HG02610 (cell line): ENCODE results near the gene KIF17.
A peak's percentile ranks its signal among the peaks of the same experiment; 100 is the strongest.

Experiments
- ATAC-seq: cut with Tn5 transposase; IDR thresholded peaks from one replicate; pipeline ENCODE4 v1.9.1; 2021; ENCODE audit warnings: mild to moderate bottlenecking, moderate library complexity; ENCODE audit not compliant: unreplicated experiment

KIF17 gene

GRCh38 chr1:20717452-20718342, at the start of gene KIF17:
Gene KIF17 (minus strand): TSS chr1:20718007. CDS start chr1:20717706, 301 bp downstream.
- no peak for ATAC-seq

GRCh38 chr1:20767271-20767670, 49.5 kb upstream of the KIF17 start:
- no peak for ATAC-seq

- ATAC-seq, result no peak
Observed at GRCh38 chr1:20763417-20763816, 45.6 kb upstream of the KIF17 start.

- ATAC-seq, result no peak
Observed at GRCh38 chr1:20760322-20760721, 42.5 kb upstream of the KIF17 start.

GRCh38 chr1:20753589-20753988, 35.8 kb upstream of the KIF17 start:
- ATAC-seq, result no peak

GRCh38 chr1:20751462-20751990, 33.7 kb upstream of the KIF17 start:
- no peak for ATAC-seq

- no peak for ATAC-seq
Observed at GRCh38 chr1:20742671-20743070, 24.9 kb upstream of the KIF17 start.

- ATAC-seq, result no peak
Observed at GRCh38 chr1:20740781-20741180, 23.0 kb upstream of the KIF17 start.

GRCh38 chr1:20739225-20739624, 21.4 kb upstream of the KIF17 start:
- ATAC-seq, result no peak

- ATAC-seq, result no peak
Observed at GRCh38 chr1:20735581-20736111, 17.8 kb upstream of the KIF17 start.

- no peak for ATAC-seq
Observed at GRCh38 chr1:20733360-20733975, 15.7 kb upstream of the KIF17 start.

GRCh38 chr1:20732588-20733359, 15.0 kb upstream of the KIF17 start, which contains the start of gene SH2D5:
Gene SH2D5 (minus strand): TSS chr1:20732703. CDS start chr1:20728044, 4,659 bp downstream.
- ATAC-seq, result peak; percentile 58

- peak; percentile 54 for ATAC-seq
Observed at GRCh38 chr1:20732071-20732587, 14.3 kb upstream of the KIF17 start.

GRCh38 chr1:20731057-20731991, 13.5 kb upstream of the KIF17 start:
- no peak for ATAC-seq

- ATAC-seq, result no peak
Observed at GRCh38 chr1:20730690-20731056, 12.9 kb upstream of the KIF17 start.

- ATAC-seq, result no peak
Observed at GRCh38 chr1:20729990-20730689, 12.3 kb upstream of the KIF17 start.

GRCh38 chr1:20729155-20729931, 11.5 kb upstream of the KIF17 start:
- ATAC-seq, result no peak
